Spinal cord (tissue), 10 donors: ENCODE results near the gene DRD4. TPM values are rescaled to one million over a fixed set of nuclear protein-coding genes. Genes with fewer than 3 reads are reported as not detected.

Experiments
- DNase-seq, 6 donors: peaks; one replicate each; pipeline versions ENCODE4 v3.0.0 to v3.0.0-alpha.2; 2013 to 2015; ENCODE audit warnings: low spot score in 6 of 6, low read depth in 4 of 6
- H3K27ac ChIP-seq: one replicate; pipeline ENCODE4 v1.5.1; 2013; ENCODE audit warnings: low read depth, low read length, control low read depth
- H3K27me3 ChIP-seq: one replicate; pipeline ENCODE4 v1.6.1; 2013; ENCODE audit warnings: low read length; ENCODE audit not compliant: control insufficient read depth, insufficient read depth
- H3K36me3 ChIP-seq: one replicate; pipeline ENCODE4 v1.6.1; 2013; ENCODE audit warnings: low read length; ENCODE audit not compliant: control insufficient read depth, insufficient read depth
- H3K4me1 ChIP-seq: one replicate; pipeline ENCODE4 v1.6.1; 2013; ENCODE audit warnings: low read length; ENCODE audit not compliant: control insufficient read depth, insufficient read depth
- H3K4me3 ChIP-seq: one replicate; pipeline ENCODE4 v1.5.1; 2013; ENCODE audit warnings: low read depth, low read length, control low read depth
- H3K9me3 ChIP-seq: one replicate; pipeline ENCODE4 v1.6.1; 2013; ENCODE audit warnings: low read length; ENCODE audit not compliant: control insufficient read depth, insufficient read depth
- WGBS: methylation state at CpG from one replicate; pipeline ENCODE4 v1.1.5; 2013; ENCODE audit warnings: missing lambda C conversion rate; ENCODE audit not compliant: insufficient coverage; 5-methylcytosine and 5-hydroxymethylcytosine counted together
- polyA plus RNA-seq, 2 donors: library from polyadenylated mRNA; unstranded; fragments of 120-200 nt; gene quantifications; one replicate each; pipeline ENCODE4 v1.2.1, GENCODE V29; 2013; ENCODE audit not compliant: insufficient read length in 2 of 2
- total RNA-seq, 2 donors: library from RNA; depleted of rRNA in 1 of 2; stranded (reverse); fragments of 120-200 nt in 1 of 2; fragments of >200 nt in 1 of 2; gene quantifications; one replicate each; pipeline versions ENCODE4 v1.2.3 to v1.2.4, GENCODE V29; 2013 to 2014
- donor health status: healthy.

Gene DRD4
- total and polyA plus RNA-seq, 4 donors = 0.72 to 5.6 (median 5.4) TPM; not detected in 1

DNA sequence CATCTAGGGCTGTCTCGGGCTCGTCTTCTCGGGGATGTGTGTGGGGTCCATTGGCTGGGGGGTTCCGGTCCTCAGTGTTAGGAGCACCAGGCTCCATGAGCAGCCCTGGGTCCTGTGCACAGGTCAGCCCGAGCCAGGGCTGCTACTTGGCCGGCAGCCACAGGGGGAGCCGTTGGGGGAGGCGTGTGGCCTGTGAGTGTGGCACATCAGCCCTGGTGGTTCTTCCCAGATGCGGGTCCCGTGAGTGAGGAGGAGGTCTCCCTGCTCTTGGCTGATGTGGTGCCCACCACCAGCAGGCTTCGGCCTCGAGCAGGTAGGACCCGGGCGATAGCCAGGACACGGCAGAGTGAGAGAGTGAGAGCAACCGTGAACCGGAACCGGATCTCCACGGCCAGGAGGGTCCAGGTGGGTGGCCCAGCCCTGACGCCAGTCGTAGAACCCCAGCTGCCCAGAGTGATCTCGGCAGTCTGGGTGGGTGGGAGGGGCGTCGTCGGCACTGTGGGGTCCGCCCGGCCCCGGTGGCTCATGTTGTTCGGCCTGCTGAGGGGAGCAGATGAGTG is 39.8 kb upstream of the DRD4 start:
- no peaks in the 10 kb centered on the region for H3K9me3 ChIP-seq
- H3K27ac ChIP-seq = no peak overlapping the region
- no peaks in the 10 kb centered on the region for H3K4me1 ChIP-seq
- peaks cover 95% of the 10 kb centered on the region for H3K36me3 ChIP-seq
- no peaks in the 10 kb centered on the region for H3K27me3 ChIP-seq
- 92% methylated on average over 29 of the region's 29 CpGs for WGBS
- H3K4me3 ChIP-seq = no peak overlapping the region
- DNase-seq = no peak

GRCh38 chr11:598005-598680 is 38.9 kb upstream of the DRD4 start:
- no peaks in the 10 kb centered on the region for H3K4me1 ChIP-seq
- H3K27ac ChIP-seq = no peak overlapping the region
- no peaks in the 10 kb centered on the region for H3K9me3 ChIP-seq
- 95% methylated on average over 27 of the region's 30 CpGs for WGBS
- no peaks in the 10 kb centered on the region for H3K27me3 ChIP-seq
- no peak for DNase-seq
- no peak overlapping the region for H3K4me3 ChIP-seq
- H3K36me3 ChIP-seq = peaks cover 95% of the 10 kb centered on the region

DNA sequence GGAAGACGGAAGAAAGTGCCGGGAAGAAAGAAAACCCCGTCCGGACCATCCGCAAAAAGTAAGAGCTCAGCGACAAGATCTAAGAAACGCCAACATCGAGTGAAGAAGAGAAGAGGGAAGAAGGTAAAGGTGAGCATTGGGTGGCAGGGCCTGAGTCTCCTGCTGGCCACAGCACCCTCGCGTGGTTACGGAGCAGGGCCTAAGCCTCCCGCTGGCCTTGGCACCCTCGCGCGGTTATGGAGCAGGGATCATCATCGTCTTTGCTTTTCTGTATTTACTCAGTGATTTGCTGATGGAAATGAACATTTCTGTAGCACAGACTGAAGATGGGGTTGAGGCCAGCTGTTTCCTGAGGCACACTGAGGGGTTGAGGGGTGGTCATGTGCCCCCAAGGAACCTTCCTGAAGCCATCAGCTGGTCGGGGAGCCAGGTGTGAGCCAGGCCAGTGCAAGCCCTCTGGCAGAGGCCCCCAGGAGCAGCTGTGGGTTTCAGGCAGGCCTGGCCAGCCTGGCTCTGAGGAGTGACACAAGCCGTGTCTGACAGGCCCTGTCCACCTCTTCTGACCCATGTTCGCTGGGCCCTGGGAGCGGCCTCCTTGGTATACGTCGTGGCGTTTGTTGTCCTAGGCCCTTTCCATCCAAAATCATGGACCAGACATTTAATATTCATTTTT is 35.4 kb upstream of the DRD4 start:
- no peak for DNase-seq
- Histone ChIP-seq H3K9me3 (no peaks in the 10 kb centered on the region), H3K36me3 (peaks cover 97% of the 10 kb centered on the region), H3K27ac (no peak overlapping the region), H3K4me1 (no peaks in the 10 kb centered on the region), H3K4me3 (no peak overlapping the region), H3K27me3 (no peaks in the 10 kb centered on the region)
- 99% methylated on average over 20 of the region's 23 CpGs for WGBS

GRCh38 chr11:603154-603553 is 33.9 kb upstream of the DRD4 start:
- Histone ChIP-seq H3K4me1 (no peaks in the 10 kb centered on the region), H3K36me3 (peaks cover 97% of the 10 kb centered on the region), H3K27me3 (no peaks in the 10 kb centered on the region), H3K4me3 (no peak overlapping the region), H3K27ac (no peak overlapping the region), H3K9me3 (no peaks in the 10 kb centered on the region)
- WGBS = 95% methylated on average over 12 of the region's 13 CpGs
- no peak for DNase-seq

DNA sequence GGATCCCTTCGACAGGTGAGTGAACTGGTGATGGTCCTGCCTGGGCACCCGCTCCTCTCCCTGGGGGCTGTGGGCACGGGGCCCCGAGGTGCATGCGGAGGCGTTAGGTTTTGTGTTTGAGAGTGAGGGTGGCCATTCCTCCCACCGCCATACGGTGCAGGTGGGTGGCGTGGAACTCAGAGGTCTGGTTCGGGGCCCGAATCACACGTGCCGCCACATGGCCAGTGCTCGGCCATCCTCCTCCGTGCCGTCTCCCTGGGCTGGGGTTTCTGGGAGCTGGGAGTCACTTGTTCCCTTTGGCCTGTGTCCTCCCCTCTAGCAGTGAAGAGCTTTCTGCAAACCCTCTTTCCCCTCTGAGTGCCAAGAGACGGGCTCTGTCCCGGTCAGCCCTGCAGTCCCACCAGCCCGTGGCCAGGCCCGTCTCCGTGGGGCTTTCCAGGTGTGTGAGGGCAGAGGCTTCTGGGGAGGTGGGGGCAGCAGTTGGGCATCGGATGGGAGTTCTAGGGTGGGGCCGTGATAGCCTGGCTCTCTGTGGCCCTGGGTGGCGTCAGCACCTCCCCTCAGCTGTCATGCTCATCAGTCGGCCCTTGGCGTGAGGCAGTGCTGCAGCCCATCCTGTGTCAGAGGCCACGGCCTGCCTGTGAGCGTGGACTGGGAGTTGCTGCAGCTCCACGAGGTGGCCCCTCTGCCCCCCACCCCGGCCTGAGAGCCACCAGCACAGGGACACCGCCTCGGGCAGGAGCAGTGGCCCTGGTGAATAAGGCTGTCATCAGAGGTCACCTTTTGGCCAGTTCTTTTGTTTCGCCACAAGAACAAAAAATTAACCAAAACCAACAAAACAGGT is 31.6 kb upstream of the DRD4 start:
- no peak overlapping the region for H3K27ac ChIP-seq
- WGBS = 97% methylated on average over 28 of the region's 33 CpGs

DNA sequence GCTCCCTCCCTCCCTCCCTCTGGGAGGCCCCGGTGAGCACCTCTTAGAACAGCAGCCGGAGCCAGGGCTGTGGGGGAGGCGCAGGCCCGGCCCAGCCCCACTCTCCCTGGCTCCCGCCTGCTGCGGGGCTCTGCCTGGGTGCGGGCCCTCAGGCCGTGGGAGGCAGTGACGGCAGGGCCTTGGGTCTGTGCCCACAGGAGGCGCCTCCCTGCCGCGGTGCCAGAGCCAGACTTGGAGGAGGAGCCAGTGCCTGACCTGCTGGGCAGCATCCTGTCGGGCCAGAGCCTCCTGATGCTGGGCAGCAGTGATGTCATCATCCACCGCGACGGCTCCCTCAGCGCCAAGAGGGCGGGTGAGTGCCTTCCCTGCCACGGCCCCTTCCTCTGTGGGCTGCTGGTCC is 30.8 kb upstream of the DRD4 start:
- WGBS = 85% methylated on average over 16 of the region's 19 CpGs
- Histone ChIP-seq H3K27me3 (no peaks in the 10 kb centered on the region), H3K36me3 (peaks cover 99% of the 10 kb centered on the region), H3K4me3 (no peak overlapping the region), H3K27ac (no peak overlapping the region), H3K9me3 (no peaks in the 10 kb centered on the region), H3K4me1 (no peaks in the 10 kb centered on the region)
- DNase-seq = no peak

More for the DNA sequence above, 31.6 kb upstream of the DRD4 start:
- H3K36me3 ChIP-seq = peaks cover 97% of the 10 kb centered on the region
- H3K4me3 ChIP-seq = no peak overlapping the region
- no peaks in the 10 kb centered on the region for H3K9me3 ChIP-seq
- DNase-seq = no peak
- no peaks in the 10 kb centered on the region for H3K27me3 ChIP-seq
- no peaks in the 10 kb centered on the region for H3K4me1 ChIP-seq

GRCh38 chr11:607020-607780 is 29.9 kb upstream of the DRD4 start:
- WGBS = 93% methylated on average over 34 of the region's 35 CpGs
- Histone ChIP-seq H3K27ac (no peak overlapping the region), H3K27me3 (no peaks in the 10 kb centered on the region), H3K9me3 (no peaks in the 10 kb centered on the region), H3K36me3 (peaks cover 99% of the 10 kb centered on the region), H3K4me1 (no peaks in the 10 kb centered on the region), H3K4me3 (no peak overlapping the region)
- DNase-seq = no peak

- Histone ChIP-seq H3K27me3 (no peaks in the 10 kb centered on the region), H3K36me3 (peaks cover 99% of the 10 kb centered on the region), H3K27ac (no peak overlapping the region), H3K4me1 (peaks cover under 1% of the 10 kb centered on the region), H3K4me3 (no peak overlapping the region), H3K9me3 (no peaks in the 10 kb centered on the region)
- WGBS = 94% methylated on average over 45 of the region's 45 CpGs
- DNase-seq = no peak
Observed at GRCh38 chr11:607971-608659, 29.0 kb upstream of the DRD4 start.
